HCT116 (cell line): ENCODE data around the gene APLN.

Source experiments
- EZH2 ChIP-seq: fragments of 200-600 bp; sonication (generic); IDR thresholded peaks from 2 replicates; pipeline ENCODE4 v1.6.1; 2017; ENCODE audit warnings: antibody characterized with exemption, mixed run types
- EZH2phosphoT487 ChIP-seq: fragments of 200-600 bp; IDR thresholded peaks from 2 replicates; pipeline ENCODE4 v1.6.1; 2018; ENCODE audit warnings: antibody characterized with exemption, borderline replicate concordance
- JUND ChIP-seq: IDR thresholded peaks from 2 replicates; pipeline ENCODE4 v1.6.1; 2012
- POLR2A ChIP-seq: IDR thresholded peaks from 2 replicates; pipeline ENCODE4 v1.7.0; 2011; ENCODE audit warnings: borderline replicate concordance; ENCODE audit not compliant: insufficient read depth, insufficient read length; ENCODE audit errors: extremely low read depth
- SP1 ChIP-seq: IDR thresholded peaks from 2 replicates; pipeline ENCODE4 v1.6.1; 2012; ENCODE audit warnings: low read depth
- TCF7L2 ChIP-seq: IDR thresholded peaks from 2 replicates; pipeline ENCODE4 v1.7.0; 2011; ENCODE audit warnings: borderline replicate concordance, inconsistent platforms; ENCODE audit not compliant: insufficient read depth, insufficient read length; ENCODE audit errors: extremely low read depth
- ZNF274 ChIP-seq: fragments of 200-500 bp; sonication (Bioruptor generic); IDR thresholded peaks from 2 replicates; pipeline ENCODE4 v1.6.1; 2014; ENCODE audit warnings: mild to moderate bottlenecking, low read depth, low read length, inconsistent platforms
- TF ChIP-seq, protein P1 (sequence below), 3 experiments: fragments of 200-600 bp in 1 of 3; sonication (generic) in 1 of 3; IDR thresholded peaks in 2 of 3; conservative IDR thresholded peaks in 1 of 3; 2 replicates each; pipeline ENCODE4 v1.5.1; 2012 to 2017; ENCODE audit warnings: low read depth in 2 of 3, low read length in 2 of 3, antibody characterized with exemption in 1 of 3, borderline replicate concordance in 1 of 3, control low read depth in 1 of 3, mild to moderate bottlenecking in 1 of 3, mixed read lengths in 1 of 3, mixed run types in 1 of 3, moderate library complexity in 1 of 3; ENCODE audit not compliant: insufficient read depth in 1 of 3

DNA sequence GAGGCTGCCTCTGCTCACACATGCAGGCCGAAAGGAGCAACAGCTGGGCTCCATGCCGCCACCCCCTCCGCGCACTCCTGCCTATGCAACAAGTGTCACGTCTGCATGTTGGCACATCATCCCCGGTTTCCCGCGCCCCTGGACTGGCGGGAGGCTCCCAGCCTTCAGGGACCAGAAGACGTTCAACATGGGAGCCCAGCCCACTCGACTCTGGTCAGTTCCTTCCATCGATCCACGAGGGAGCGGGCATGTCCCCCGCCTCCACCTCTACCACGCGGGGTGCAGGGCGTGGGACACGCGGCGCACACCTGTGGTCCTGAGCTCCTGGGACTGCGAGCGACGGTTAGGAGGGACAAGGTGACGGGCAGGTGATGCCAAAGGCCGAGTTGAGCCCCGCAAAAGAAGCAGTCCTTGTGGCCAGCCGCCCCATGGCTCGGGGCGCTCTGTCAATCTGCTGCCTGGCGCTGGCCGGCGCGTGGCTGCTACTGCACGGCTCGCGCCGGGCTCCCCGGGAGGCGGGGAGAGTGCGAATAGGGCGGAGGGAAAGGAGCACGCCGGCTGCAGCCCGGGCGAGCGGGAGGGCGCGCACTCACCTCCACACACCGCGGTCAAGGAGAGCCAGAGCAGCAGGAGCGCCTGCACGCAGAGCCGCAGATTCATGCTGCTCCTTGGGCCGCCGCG, 645 bp downstream of the APLN start:
- TF ChIP-seq POLR2A (no peak), ZNF274 (no peak), EZH2 (no peak), JUND (no peak), TCF7L2 (no peak), SP1 (no peak), EZH2phosphoT487 (no peak)
- TF ChIP-seq, protein P1, sequence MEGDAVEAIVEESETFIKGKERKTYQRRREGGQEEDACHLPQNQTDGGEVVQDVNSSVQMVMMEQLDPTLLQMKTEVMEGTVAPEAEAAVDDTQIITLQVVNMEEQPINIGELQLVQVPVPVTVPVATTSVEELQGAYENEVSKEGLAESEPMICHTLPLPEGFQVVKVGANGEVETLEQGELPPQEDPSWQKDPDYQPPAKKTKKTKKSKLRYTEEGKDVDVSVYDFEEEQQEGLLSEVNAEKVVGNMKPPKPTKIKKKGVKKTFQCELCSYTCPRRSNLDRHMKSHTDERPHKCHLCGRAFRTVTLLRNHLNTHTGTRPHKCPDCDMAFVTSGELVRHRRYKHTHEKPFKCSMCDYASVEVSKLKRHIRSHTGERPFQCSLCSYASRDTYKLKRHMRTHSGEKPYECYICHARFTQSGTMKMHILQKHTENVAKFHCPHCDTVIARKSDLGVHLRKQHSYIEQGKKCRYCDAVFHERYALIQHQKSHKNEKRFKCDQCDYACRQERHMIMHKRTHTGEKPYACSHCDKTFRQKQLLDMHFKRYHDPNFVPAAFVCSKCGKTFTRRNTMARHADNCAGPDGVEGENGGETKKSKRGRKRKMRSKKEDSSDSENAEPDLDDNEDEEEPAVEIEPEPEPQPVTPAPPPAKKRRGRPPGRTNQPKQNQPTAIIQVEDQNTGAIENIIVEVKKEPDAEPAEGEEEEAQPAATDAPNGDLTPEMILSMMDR (IDR thresholded peaks at IDR 0.05 in 2 of 3, conservative IDR thresholded peaks at IDR 0.05 in 1 of 3; ENCODE audit: borderline replicate concordance in 1 of 3, insufficient read depth in 1 of 3, low read depth in 2 of 3, low read length in 2 of 3): no peak
